Measurements from ENCODE around the gene MXD4.
"Not testable (repeated sequence)": the region's sequence is repeated elsewhere in the genome, so short reads cannot be mapped to it uniquely, and the experiment has no call there.

Gene MXD4

DNA sequence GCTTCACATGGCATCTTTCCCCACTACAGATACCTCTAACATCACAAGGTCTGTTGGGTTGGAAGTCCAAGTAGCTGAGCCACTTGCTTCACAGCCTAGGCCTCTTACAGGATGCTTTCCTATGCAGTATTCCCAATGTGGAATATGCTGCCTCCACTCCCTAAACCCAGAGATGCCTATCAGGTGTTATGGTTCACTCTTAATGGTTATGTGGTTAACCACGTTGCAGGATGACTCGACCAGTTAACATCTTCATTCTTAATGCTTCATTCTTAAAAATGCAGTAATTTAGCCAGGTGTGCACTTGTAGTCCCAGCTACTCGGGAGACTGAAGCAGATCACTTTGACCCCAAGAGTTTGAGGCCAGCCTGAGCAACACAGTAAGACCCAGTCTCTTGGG lies 44.2 kb downstream of the MXD4 start:
- no peak for DNase-seq

DNA sequence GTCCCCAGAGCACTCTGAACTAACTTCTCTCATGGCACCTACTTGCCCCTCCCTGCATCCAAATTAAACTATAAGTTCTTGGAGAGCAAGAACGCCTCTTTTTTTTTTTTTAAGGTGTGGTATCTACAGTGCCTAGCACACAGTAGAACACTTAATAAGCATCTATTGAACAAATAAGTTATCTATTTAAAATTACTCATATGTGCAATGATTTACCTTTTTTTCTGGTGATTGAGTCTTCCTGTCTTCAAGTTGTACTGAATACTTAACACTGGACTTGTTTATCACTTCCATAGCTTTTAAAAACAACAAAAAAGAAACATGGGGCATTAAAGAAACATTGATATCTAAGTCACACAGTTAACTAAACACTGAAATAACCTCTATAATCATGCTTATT lies 49.1 kb downstream of the MXD4 start:
- no peak for DNase-seq

DNA sequence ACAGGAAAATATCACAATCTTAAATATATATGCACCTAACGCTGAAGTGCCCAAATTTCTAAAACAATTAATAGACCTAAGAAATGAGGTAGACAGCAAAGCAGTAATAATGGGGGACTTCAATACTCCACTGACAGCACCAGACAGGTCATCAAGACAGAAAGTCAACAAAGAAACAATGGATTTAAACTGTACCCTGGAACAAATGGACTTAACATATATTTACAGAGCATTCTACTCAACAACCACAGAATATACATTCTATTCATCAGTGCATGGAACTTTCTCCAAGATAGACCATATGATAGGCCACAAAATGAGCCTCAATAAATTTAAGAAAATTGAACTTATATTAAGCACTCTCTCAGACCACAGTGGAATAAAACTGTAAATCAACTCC lies 59.1 kb downstream of the MXD4 start:
- DNase-seq, result not testable (repeated sequence)
